HG03108 (cell line): ENCODE measurements around the gene PPP1R14B.
A peak's percentile ranks its signal among the peaks of the same experiment; 100 is the strongest.

ENCODE experiments used
- ATAC-seq: cut with Tn5 transposase; IDR thresholded peaks from one replicate; pipeline ENCODE4 v1.9.1; 2021; ENCODE audit warnings: moderate library complexity; ENCODE audit not compliant: unreplicated experiment

PPP1R14B gene

DNA sequence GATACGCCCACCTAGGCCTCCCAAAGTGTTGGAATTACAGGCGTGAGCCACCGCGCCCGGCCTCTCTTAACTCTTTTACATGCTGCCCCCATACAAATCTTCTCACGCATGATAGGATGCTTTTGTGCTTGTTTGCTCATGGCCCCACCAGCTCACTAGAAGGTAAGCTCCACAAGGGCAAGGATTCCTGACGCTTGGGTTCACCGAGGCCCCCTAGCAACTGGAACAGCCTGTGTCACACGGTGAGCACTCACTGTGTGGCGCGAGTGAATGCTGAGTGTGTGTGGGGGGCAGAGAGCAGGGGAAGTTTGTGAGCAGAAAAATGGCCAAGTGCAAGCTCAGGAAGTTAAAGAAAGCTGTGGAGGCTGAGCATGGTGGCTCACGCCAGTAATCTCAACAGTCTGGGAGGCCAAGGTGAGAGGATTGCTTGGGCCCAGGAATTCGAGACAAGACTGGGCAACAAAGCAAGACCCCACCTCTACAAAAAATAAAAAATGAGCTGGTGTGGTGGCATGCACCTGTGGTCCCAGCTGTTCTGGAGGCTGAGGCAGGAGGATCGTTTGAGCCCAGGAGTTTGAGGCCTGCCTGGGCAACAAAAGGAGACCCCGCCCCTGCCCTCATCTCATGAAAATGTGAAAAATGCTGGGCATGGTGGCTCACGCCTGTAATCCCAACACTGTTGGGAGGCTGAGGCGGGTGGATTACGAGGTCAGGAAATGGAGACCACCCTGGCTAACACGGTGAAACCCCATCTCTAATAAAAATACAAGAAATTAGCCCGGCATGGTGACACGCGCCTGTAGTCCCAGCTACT, 35.4 kb upstream of the PPP1R14B start:
- no peak for ATAC-seq

DNA sequence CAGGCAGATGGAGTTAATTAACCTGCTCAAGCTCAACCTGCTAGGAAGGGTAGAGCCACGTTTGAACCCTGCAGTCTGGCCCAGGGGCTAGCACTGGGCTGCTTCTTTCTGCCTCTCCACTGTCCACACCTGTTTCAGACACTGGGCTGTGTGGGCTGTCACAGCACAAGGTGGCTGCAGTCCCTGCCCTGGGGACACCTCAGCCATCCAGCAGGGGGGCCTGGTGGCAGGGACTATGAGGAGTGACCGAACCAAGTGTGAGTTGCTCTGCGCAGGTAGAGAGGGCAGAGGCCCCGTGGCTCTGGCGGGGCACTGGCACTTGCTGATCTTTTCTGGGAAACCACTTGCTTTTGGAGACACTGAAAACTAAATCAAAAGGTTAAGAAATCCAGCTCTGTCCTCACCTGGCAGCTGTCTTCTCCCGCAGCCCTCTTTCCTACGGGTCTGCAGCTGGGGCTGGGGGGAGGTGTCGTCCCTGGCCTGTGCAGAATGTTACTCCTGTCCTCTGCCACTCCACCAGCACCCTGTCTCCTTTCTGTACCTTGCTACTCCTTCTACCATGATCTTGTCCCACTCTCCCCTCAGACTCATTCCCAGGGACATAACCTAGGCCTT, 31.9 kb upstream of the PPP1R14B start:
- ATAC-seq: no peak

DNA sequence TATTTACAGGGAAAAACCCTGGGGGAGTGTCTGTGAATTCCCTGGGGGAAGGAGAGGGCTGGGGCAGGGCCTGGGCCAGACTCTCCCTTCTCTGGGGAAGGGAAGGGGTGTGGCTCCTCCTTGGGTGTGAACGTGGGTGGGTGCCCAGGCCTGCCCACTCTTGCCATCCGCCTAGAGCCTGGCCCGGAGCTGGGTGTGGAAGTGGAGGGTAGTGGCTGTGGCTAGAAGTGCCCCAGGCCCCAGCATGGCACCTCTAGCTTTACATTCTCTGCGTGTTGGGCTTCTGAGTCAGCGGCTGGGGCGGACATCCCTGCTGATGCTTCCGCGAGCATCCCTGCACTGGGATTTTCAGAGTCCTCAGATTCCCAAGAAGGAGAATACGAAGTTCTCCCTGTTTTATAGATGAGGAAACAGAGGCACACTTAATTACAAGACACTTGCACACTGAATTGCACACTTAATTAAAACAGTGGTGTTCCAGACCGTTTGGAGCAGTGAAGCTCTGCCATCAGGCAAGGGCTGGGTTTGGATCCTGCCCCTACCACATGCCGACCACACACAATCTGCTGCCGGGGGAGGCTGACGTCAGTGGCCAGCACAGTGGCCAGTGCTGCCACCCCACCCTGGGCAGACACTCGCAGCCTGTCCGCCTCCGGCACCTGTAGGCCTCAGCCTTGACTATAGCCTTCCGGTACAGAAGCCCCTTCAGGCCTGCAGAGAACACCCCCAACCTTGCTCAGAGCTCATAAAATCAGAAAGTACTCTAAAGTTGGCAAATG, 30.1 kb upstream of the PPP1R14B start:
- ATAC-seq: no peak

DNA sequence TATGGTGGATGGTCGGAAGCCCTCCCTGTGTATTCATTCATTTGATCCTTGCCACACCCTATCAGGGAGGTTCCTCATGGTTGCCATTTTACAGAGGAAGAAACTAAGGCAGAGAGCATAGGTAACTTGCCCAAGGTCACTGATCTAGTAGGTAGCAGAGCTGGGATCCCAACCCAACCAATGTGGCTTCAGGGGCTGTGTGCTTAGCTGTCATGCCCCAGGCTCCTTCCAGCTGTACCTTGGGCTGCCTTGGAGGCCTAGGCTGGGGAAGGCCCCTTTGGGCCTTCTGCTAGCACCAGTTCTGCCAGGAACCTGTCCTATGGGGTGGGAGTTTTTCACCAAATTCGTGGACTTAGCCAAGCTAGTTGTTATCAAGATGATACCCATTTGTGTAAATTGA, 29.1 kb upstream of the PPP1R14B start:
- ATAC-seq: no peak

DNA sequence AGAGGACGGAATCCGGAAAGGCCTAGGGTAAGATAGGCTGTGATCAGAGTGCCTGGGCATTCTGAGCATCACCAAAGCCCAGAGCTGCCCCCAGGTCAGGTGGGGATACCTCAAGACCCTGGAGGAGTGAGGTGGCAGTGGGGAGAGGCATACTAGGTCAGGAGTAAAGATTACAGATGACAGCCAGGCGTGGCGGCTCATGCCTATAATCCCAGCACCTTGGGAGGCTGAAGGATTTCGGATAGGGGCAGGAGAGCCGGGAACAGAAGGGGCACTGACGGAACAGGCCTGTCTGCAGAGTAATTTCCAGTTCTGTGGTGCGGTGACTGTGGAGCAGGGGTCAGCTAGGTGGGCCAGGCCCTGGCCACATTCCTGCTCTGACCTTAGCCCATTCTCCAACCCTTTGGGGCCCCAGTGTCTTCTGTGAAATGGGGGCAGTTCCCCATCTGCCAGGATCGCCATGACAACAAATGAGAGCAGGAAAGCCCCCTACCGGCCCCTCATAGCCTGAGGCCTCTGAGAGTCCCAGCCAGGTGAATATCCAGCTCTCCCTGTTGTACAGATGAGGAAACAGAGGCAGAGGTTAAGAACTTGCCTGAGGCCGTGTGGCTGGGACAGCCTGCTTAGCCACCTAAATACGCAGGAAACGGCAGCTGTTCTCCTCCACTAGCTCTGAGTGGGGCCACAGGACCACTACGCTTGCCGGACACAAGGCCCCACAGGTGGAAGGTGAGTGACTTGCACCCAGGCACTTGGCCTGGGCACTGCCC, 28.5 kb upstream of the PPP1R14B start:
- no peak for ATAC-seq

GRCh38 chr11:64269540-64270220, 22.9 kb upstream of the PPP1R14B start:
- ATAC-seq: peak; percentile 61

DNA sequence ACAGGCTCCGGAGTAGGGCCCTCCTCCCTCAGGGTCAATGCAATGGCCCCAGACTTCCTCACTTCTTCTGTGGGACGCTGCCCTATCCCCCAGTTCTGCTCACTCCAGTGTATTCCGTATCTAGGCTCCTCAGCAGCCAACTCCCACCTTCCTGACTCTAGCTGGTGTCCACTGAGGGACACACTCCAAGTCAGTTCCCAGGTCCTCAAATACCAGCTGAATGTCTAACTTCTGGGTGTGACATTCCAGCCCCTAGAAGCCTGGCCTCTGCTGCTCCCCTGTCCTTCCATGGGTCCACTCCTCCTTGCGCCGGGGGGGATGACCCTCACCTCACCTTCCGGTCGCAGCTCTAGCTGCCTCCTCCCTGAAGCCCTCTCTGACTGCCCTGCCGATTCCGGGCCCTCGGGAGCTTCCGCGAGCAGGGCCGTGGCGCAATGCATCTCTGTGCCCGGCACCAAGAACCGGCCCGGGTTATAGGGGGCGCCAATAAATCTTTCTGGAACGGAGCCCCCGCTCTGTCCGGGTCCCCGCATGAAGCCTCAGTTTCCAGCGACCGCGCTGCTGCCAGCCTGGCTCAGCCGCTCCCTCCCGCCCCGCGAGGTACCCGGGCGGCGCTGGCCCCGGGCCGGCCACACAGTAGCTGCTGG, 22.3 kb upstream of the PPP1R14B start:
- peak; percentile 10 for ATAC-seq

- no peak for ATAC-seq
Measured at GRCh38 chr11:64268025-64268892, 21.5 kb upstream of the PPP1R14B start.

DNA sequence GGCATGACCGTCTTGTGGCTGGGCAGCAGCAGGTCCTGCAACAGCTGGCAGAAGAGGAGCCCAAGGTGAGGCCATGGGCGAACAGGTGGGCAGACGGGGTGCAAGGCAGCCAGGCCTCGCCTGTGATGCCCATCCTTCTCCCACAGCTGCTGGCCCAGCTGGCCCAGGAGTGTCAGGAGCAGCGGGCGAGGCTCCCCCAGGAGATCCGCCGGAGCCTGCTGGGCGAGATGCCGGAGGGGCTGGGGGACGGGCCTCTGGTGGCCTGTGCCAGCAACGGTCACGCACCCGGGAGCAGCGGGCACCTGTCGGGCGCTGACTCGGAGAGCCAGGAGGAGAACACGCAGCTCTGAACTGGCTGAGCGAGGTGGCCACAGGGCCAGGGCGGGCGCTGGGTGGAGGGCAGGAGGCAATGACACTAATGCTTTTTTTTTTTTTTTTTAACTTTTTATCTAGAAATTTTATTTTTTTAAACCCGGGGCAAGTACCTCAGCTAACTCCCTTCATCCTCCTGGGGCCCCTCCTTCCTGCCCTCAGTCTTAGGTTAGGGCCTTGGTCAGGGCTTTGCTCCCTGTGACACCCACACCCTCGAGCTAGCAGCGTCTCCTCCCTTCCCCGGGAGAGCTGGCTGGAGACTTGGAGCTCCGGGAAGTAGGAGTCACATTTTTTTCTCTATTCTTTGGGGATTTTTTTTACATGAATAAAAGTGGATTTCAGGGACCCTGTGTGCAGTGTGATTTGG, 20.6 kb upstream of the PPP1R14B start:
- ATAC-seq: no peak

DNA sequence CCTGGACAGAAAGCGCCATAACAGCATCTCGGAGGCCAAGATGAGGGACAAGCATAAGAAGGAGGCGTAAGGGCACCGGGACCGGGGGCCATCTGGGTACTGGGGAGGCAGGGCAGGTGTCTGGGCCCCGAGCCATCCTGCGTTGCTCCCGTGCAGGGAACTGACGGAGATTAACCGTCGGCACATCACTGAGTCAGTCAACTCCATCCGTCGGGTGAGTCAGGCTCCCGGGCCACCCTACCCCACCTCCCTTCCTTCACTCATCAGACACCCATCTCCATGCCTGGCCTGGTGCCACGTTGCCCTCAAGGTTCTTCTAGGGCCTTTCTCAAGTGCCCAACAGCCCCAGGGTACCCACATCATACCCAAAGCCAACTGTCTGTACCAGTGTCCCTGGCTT, 19.6 kb upstream of the PPP1R14B start:
- ATAC-seq: no peak

DNA sequence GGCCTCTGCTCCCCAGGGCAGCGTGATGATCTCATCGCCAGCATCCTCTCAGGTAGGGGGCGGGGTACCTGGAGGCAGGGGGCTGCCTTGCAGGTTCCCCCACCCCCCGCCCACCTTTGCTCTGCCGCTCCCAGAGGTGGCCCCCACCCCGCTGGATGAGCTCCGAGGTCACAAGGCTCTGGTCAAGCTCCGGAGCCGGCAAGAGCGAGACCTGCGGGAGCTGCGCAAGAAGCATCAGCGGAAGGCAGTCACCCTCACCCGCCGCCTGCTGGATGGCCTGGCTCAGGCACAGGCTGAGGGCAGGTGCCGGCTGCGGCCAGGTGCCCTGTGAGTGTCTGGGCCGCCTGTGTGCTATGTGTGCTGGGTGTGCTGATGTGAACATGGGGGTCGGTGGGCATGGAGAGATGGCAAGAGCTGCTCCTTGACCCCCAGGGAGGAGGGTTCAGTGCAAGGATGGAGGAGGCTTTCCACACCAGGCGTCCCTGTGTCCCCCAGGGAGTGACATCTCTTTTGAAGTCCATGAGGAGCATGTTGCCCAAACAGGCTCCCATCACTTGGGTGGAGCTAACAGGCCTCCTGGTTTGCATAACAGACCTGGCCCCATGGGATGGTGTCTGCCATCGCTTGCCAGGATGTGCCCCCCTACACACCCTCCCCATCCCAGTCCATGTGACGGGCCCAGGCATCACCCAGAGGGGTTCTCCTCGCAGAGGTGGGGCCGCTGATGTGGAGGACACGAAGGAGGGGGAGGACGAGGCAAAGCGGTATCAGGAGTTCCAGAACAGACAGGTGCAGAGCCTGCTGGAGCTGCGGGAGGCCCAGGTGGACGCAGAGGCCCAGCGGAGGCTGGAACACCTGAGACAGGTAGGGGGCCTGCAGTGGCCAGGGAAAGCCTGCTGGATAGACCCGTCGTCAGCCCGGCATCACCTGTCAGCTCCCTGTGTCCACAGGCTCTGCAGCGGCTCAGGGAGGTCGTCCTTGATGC, 18.7 kb upstream of the PPP1R14B start:
- ATAC-seq: no peak

DNA sequence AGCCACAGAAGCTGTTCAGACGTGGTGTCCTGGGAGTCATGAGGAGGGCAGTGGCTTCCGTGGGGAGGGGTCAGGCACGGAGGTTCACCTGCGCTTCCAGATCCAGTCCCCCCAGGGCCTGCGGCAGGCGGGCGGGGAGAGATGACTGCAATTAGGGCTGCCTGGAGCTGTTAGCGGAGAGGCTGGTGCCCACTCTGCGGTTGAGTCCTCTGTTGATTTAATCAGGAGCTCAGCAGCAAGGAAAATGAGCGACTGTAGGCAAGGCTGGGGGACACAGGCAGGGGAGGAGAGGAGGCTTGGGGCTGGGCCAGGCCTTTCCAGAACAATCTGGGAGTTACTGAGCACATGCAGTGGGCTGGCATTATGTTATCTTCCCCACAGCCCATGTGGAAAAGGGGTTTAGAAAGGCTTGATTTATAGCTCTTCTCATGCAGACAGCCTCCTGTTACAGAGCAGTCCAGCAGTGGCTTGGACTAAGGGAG, 17.7 kb upstream of the PPP1R14B start:
- no peak for ATAC-seq

DNA sequence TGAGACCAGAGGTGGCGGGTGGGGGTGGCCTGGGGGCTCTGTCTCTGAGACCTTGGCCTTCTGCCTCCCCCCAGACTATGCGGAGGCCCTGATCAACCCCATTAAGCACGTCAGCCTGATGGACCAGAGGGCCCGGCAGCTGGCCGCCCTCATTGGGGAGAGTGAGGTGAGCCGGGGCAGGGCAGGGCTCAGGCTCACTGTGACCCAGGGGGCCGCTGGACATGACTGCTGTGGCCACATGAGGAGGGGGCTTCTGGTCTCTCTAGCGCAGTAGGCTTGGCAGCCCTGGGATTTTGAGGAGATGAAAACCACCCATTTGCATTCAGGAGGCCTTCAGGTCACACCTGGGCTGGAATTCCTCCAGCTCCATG, 17.2 kb upstream of the PPP1R14B start:
- ATAC-seq: no peak

DNA sequence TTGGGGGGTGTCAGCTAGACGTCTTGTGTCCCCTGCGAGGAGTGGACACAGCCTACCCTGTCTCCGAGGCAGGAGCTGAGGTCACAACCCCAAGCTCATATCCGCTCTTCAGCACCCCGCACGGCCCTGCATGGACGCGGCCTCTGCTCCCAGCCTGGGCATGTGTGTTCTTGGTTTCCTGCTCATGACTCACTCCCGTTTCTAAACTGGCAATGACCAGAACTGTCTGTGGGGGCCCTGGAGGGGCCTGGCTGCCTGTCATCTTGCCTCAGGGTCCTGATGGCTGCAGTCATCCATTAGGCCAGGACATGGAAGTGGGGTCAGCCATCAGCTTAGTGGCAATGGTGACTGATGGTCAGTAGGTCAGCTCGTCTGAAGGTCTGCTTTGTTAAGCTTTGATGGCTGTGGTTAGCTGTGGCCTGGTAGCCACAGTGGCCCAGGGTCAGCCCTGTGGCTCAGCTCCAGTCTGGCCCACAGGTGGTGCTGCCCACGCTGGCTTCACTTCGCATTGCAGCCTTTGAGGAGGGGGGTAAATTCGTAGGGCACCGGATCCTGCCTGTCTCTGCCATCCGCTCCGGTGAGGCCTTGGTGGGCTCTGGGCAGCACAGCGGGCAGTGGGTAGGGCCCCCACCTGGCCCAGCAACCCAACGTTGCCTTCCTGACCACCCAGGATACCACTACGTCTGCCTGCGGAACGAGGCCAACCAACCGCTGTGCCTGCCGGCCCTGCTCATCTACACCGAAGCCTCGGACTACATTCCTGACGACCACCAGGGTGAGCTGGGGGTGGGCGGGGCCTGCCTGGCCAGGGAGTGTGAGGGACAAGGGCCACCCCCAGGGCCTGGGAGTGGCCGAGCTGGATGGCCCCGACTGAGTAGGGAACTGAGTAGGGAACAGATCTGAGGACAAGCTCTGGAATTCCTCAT, 16.5 kb upstream of the PPP1R14B start:
- no peak for ATAC-seq

- no peak for ATAC-seq
Measured at GRCh38 chr11:64262271-64263002, 15.7 kb upstream of the PPP1R14B start.
